SK-N-SH (cell line): ENCODE data around the gene SHE. TPM values are rescaled to one million over a fixed set of nuclear protein-coding genes. Genes with fewer than 3 reads are reported as not detected.

Source experiments
- CTCF ChIA-PET: fragments of 300-600, 350-600 bp; formaldehyde crosslinking; extraction: SDS; loops from one replicate; lab custom pipeline; 2021; lab: Yijun Ruan, JAX
- POLR2A ChIA-PET: fragments of 350-600 bp; sonication (Branson Sonifier 250); formaldehyde crosslinking; extraction: SDS; loops from one replicate; lab custom pipeline; 2020; ENCODE audit warnings: antibody characterized with exemption, inconsistent platforms; lab: Yijun Ruan, JAX
- DNase-seq: peaks from one replicate; pipeline ENCODE4 v3.0.0; 2012
- H2AFZ ChIP-seq: fragments of 200-600 bp; sonication (generic); 2 replicates; pipeline ENCODE4 v1.8.1; 2016; ENCODE audit warnings: antibody characterized with exemption, mild to moderate bottlenecking, low read depth
- H3F3A ChIP-seq: fragments of 200-600 bp; sonication (generic); replicated peaks from 2 replicates; pipeline ENCODE3; 2016; ENCODE audit warnings: antibody characterized with exemption, mild to moderate bottlenecking; ENCODE audit not compliant: insufficient read depth
- H3K27ac ChIP-seq, 2 experiments: fragments of 200-500 bp in 1 of 2; fragments of 200-600 bp in 1 of 2; sonication (Bioruptor generic) in 1 of 2; sonication (generic), shearing (Covaris generic) in 1 of 2; 2 replicates each; pipeline versions ENCODE4 v1.5.1 to v1.6.1; 2014 to 2016; ENCODE audit warnings: low read depth in 2 of 2, inconsistent platforms in 1 of 2, low read length in 1 of 2, mild to moderate bottlenecking in 1 of 2, mixed read lengths in 1 of 2
- H3K27me3 ChIP-seq: fragments of 200-600 bp; sonication (generic), shearing (Covaris generic); 2 replicates; pipeline ENCODE4 v1.6.1; 2016; ENCODE audit warnings: mixed run types; ENCODE audit not compliant: insufficient read depth
- H3K36me3 ChIP-seq, 2 experiments: fragments of 200-500 bp in 1 of 2; fragments of 200-600 bp in 1 of 2; sonication (Bioruptor generic) in 1 of 2; sonication (generic) in 1 of 2; replicated peaks in 1 of 2; 2 replicates each; pipeline versions ENCODE3 to v1.5.1; 2014 to 2016; ENCODE audit warnings: low read length in 1 of 2, mild to moderate bottlenecking in 1 of 2; ENCODE audit not compliant: insufficient read depth in 2 of 2, control insufficient read depth in 1 of 2
- H3K4me1 ChIP-seq, 2 experiments: fragments of 200-500 bp in 1 of 2; fragments of 200-600 bp in 1 of 2; sonication (Bioruptor generic) in 1 of 2; sonication (generic), shearing (Covaris generic) in 1 of 2; 2 replicates each; pipeline versions ENCODE4 v1.5.1 to v1.6.1; 2014 to 2016; ENCODE audit warnings: low read depth in 1 of 2, low read length in 1 of 2, mixed run types in 1 of 2; ENCODE audit not compliant: insufficient read depth in 2 of 2, control insufficient read depth in 1 of 2
- H3K4me2 ChIP-seq: fragments of 200-600 bp; sonication (generic), shearing (Covaris generic); 2 replicates; pipeline ENCODE4 v1.6.1; 2017; ENCODE audit warnings: mixed run types
- H3K4me3 ChIP-seq, 2 experiments: fragments of 200-500 bp in 1 of 2; fragments of 200-600 bp in 1 of 2; sonication (Bioruptor generic) in 1 of 2; sonication (generic), shearing (Covaris generic) in 1 of 2; 2 replicates each; pipeline versions ENCODE4 v1.5.1 to v1.8.1; 2014 to 2016; ENCODE audit warnings: low read depth in 2 of 2, inconsistent platforms in 1 of 2, low read length in 1 of 2, mild to moderate bottlenecking in 1 of 2, mixed read lengths in 1 of 2, moderate library complexity in 1 of 2
- H3K79me2 ChIP-seq: fragments of 200-600 bp; sonication (generic); 2 replicates; pipeline ENCODE4 v1.8.1; 2017; ENCODE audit warnings: mild to moderate bottlenecking; ENCODE audit not compliant: insufficient read depth
- H3K9ac ChIP-seq: fragments of 200-600 bp; sonication (generic); 2 replicates; pipeline ENCODE4 v1.6.1; 2017; ENCODE audit warnings: mixed run types
- H3K9me2 ChIP-seq: fragments of 200-600 bp; sonication (generic); 2 replicates; pipeline ENCODE4 v1.6.1; 2017; ENCODE audit warnings: mixed run types
- H3K9me3 ChIP-seq: fragments of 200-600 bp; sonication (generic); 2 replicates; pipeline ENCODE4 v1.6.1; 2017; ENCODE audit warnings: mixed run types, mild to moderate bottlenecking, moderate library complexity
- H4K20me1 ChIP-seq: fragments of 200-600 bp; sonication (generic); 2 replicates; pipeline ENCODE4 v1.6.1; 2017; ENCODE audit warnings: mild to moderate bottlenecking, mixed run types; ENCODE audit not compliant: insufficient read depth
- ELF1 ChIP-seq: IDR thresholded peaks from 2 replicates; pipeline ENCODE4 v1.4.0; 2012
- EP300 ChIP-seq, 2 experiments: IDR thresholded peaks; 2 replicates each; pipeline versions ENCODE4 v1.4.0 to v1.6.1; 2012; ENCODE audit warnings: borderline replicate concordance in 1 of 2, low read depth in 1 of 2, low read length in 1 of 2
- EZH2phosphoT487 ChIP-seq: fragments of 200-600 bp; sonication (generic); IDR thresholded peaks from 2 replicates; pipeline ENCODE4 v1.6.1; 2017; ENCODE audit warnings: low read depth, mixed run types, mild to moderate bottlenecking, antibody characterized with exemption, moderate library complexity, borderline replicate concordance
- FOXM1 ChIP-seq: IDR thresholded peaks from 2 replicates; pipeline ENCODE4 v1.4.0; 2012; ENCODE audit warnings: low read depth, mild to moderate bottlenecking
- GATA2 ChIP-seq: sonication (generic); formaldehyde crosslinking; IDR thresholded peaks from 2 replicates; pipeline ENCODE4 v1.5.0; 2020; ENCODE audit warnings: mild to moderate bottlenecking, missing genetic modification reagents
- JUND ChIP-seq: IDR thresholded peaks from 2 replicates; pipeline ENCODE4 v1.4.0; 2012
- NFIC ChIP-seq: IDR thresholded peaks from 2 replicates; pipeline ENCODE4 v1.4.0; 2012; ENCODE audit warnings: borderline replicate concordance
- RAD21 ChIP-seq: IDR thresholded peaks from 2 replicates; pipeline ENCODE4 v1.6.1; 2012; ENCODE audit warnings: mild to moderate bottlenecking, low read length
- RFX5 ChIP-seq: IDR thresholded peaks from 2 replicates; pipeline ENCODE4 v1.6.1; 2012; ENCODE audit warnings: mild to moderate bottlenecking, improper control_type of control experiment, low read length
- RXRA ChIP-seq: IDR thresholded peaks from 2 replicates; pipeline ENCODE4 v1.4.0; 2012; ENCODE audit warnings: low read depth, mild to moderate bottlenecking, borderline replicate concordance
- SMC3 ChIP-seq: IDR thresholded peaks from 2 replicates; pipeline ENCODE4 v1.6.1; 2012; ENCODE audit warnings: low read depth, low read length, improper control_type of control experiment
- TCF12 ChIP-seq: IDR thresholded peaks from 2 replicates; pipeline ENCODE4 v1.4.0; 2012
- TEAD4 ChIP-seq: IDR thresholded peaks from 2 replicates; pipeline ENCODE4 v1.4.0; 2012; ENCODE audit warnings: mild to moderate bottlenecking, borderline replicate concordance; ENCODE audit not compliant: insufficient read depth
- WGBS: methylation state at CpG from one replicate; pipeline ENCODE4 v1.1.6; 2017; ENCODE audit warnings: low lambda C conversion rate; 5-methylcytosine and 5-hydroxymethylcytosine counted together
- polyA plus RNA-seq, 3 experiments: library from polyadenylated mRNA; depleted of rRNA; stranded (reverse); fragments of >200 nt; gene quantifications; 2 replicates each; pipeline ENCODE4 v1.2.3, GENCODE V29; 2012
- TF ChIP-seq, protein P1 (sequence below): IDR thresholded peaks from 2 replicates; pipeline ENCODE4 v1.4.0; 2012; ENCODE audit warnings: low read depth, borderline replicate concordance
- TF ChIP-seq, protein P2 (sequence below): IDR thresholded peaks from 2 replicates; pipeline ENCODE4; 2012
- TF ChIP-seq, protein P3 (sequence below): fragments of 150-350 bp; IDR thresholded peaks from 2 replicates; pipeline ENCODE4 v1.6.1; 2016; ENCODE audit warnings: mild to moderate bottlenecking, low read depth, low read length
- TF ChIP-seq, protein P4 (sequence below): IDR thresholded peaks from 2 replicates; pipeline ENCODE4 v1.4.0; 2012; ENCODE audit warnings: low read depth
- TF ChIP-seq, protein P5 (sequence below): IDR thresholded peaks from 2 replicates; pipeline ENCODE4 v1.4.0; 2012; ENCODE audit warnings: low read depth, borderline replicate concordance

The SHE gene
- polyA plus RNA-seq, 1 of the 3 experiments (the other 2 are of a cell fraction): not detected

DNA sequence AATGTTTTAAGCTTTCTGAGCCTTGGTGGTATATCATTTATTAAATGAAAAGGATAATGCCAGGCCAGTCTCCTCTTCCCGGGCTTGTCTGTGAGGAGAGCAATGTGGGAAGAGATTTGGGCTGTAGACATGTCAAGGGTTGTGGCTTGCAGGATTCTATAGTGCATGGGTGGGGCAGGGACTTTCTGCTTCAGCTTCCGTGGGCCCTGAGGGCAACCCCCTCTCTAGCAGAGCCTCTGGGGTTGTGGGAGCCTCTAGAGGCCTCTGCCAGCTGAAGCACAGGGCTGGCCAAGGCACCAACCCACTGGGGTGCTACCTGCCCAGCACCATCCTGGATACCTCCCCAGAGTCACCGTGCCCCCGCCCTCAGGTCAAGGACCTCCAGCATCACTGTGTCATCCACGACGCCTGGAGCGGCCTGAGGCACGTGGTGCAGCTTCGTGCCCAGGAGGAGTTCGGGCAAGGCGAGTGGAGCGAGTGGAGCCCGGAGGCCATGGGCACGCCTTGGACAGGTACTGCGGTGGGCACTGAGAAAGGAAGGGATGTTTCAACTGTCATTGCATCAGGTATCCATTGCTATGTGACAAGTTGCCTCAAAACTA lies 66.5 kb downstream of the SHE start:
- H3K9me3 ChIP-seq: no peaks in the 10 kb centered on the region
- H2AFZ ChIP-seq: no peak overlapping the region
- H3K27me3 ChIP-seq: no peaks in the 10 kb centered on the region
- peaks cover 0 to 3% of the 10 kb centered on the region in 2 experiments; a peak in 1 of 4 replicates for H3K4me1 ChIP-seq
- peaks cover 10% of the 10 kb centered on the region for H3F3A ChIP-seq
- no peak overlapping the region for H3K27ac ChIP-seq
- H3K79me2 ChIP-seq: no peaks in the 10 kb centered on the region
- H3K4me3 ChIP-seq: no peak overlapping the region
- H3K36me3 ChIP-seq: no peaks in the 10 kb centered on the region
- no peak overlapping the region for H3K4me2 ChIP-seq
- TF ChIP-seq EP300 (IDR thresholded peaks at IDR 0.05; ENCODE audit: borderline replicate concordance in 1 of 2, low read depth in 1 of 2, low read length in 1 of 2) (no peak), TCF12 (no peak), SMC3 (no peak), TEAD4 (no peak), NFIC (no peak), ELF1 (no peak), RAD21 (no peak), JUND (no peak), RFX5 (no peak), FOXM1 (no peak), EZH2phosphoT487 (no peak), RXRA (no peak), GATA2 (CRISPR knock-in tag) (no peak)
- TF ChIP-seq, protein P1, sequence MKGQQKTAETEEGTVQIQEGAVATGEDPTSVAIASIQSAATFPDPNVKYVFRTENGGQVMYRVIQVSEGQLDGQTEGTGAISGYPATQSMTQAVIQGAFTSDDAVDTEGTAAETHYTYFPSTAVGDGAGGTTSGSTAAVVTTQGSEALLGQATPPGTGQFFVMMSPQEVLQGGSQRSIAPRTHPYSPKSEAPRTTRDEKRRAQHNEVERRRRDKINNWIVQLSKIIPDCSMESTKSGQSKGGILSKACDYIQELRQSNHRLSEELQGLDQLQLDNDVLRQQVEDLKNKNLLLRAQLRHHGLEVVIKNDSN: no peak
- TF ChIP-seq, protein P2, sequence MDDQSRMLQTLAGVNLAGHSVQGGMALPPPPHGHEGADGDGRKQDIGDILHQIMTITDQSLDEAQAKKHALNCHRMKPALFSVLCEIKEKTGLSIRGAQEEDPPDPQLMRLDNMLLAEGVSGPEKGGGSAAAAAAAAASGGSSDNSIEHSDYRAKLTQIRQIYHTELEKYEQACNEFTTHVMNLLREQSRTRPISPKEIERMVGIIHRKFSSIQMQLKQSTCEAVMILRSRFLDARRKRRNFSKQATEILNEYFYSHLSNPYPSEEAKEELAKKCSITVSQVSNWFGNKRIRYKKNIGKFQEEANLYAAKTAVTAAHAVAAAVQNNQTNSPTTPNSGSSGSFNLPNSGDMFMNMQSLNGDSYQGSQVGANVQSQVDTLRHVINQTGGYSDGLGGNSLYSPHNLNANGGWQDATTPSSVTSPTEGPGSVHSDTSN: no peak
- TF ChIP-seq, protein P3, sequence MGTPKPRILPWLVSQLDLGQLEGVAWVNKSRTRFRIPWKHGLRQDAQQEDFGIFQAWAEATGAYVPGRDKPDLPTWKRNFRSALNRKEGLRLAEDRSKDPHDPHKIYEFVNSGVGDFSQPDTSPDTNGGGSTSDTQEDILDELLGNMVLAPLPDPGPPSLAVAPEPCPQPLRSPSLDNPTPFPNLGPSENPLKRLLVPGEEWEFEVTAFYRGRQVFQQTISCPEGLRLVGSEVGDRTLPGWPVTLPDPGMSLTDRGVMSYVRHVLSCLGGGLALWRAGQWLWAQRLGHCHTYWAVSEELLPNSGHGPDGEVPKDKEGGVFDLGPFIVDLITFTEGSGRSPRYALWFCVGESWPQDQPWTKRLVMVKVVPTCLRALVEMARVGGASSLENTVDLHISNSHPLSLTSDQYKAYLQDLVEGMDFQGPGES: no peak
- TF ChIP-seq, protein P4, sequence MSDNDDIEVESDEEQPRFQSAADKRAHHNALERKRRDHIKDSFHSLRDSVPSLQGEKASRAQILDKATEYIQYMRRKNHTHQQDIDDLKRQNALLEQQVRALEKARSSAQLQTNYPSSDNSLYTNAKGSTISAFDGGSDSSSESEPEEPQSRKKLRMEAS: no peak
- TF ChIP-seq, protein P5, sequence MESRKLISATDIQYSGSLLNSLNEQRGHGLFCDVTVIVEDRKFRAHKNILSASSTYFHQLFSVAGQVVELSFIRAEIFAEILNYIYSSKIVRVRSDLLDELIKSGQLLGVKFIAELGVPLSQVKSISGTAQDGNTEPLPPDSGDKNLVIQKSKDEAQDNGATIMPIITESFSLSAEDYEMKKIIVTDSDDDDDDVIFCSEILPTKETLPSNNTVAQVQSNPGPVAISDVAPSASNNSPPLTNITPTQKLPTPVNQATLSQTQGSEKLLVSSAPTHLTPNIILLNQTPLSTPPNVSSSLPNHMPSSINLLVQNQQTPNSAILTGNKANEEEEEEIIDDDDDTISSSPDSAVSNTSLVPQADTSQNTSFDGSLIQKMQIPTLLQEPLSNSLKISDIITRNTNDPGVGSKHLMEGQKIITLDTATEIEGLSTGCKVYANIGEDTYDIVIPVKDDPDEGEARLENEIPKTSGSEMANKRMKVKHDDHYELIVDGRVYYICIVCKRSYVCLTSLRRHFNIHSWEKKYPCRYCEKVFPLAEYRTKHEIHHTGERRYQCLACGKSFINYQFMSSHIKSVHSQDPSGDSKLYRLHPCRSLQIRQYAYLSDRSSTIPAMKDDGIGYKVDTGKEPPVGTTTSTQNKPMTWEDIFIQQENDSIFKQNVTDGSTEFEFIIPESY: no peak
- ChIA-PET CTCF (no interaction called here), POLR2A (no interaction called here)
- no peak overlapping the region for H3K9ac ChIP-seq
- WGBS: 94% methylated on average over 8 of the region's 15 CpGs
- no peaks in the 10 kb centered on the region for H3K9me2 ChIP-seq
- DNase-seq: no peak
- no peaks in the 10 kb centered on the region for H4K20me1 ChIP-seq
